Stimulated activated CD4-positive, alpha-beta T cell treated with anti-CD3 and anti-CD28 coated beads, Interleukin-2, amount 100 ng/mL, for 24 hours (primary cell): Measurements from ENCODE around the gene PGLYRP4.
"Not testable (repeated sequence)": the region's sequence is repeated elsewhere in the genome, so short reads cannot be mapped to it uniquely, and the experiment has no call there.

Experiments used
- DNase-seq, 2 donors: peaks; one replicate each; pipeline ENCODE4 v3.0.0-alpha.2; 2020

The PGLYRP4 gene

GRCh38 chr1:153336650-153337049, 12.0 kb downstream of the PGLYRP4 start:
- DNase-seq: no peak

- DNase-seq: no peak
Measured at GRCh38 chr1:153333902-153334301, 14.7 kb downstream of the PGLYRP4 start.

- no peak for DNase-seq
Measured at GRCh38 chr1:153324912-153325311, 23.7 kb downstream of the PGLYRP4 start.

GRCh38 chr1:153322568-153322967, 26.1 kb downstream of the PGLYRP4 start:
- DNase-seq: no peak

GRCh38 chr1:153318145-153318544, 30.5 kb downstream of the PGLYRP4 start:
- not testable (repeated sequence) for DNase-seq

- DNase-seq: not testable (repeated sequence)
Measured at GRCh38 chr1:153316013-153316412, 32.6 kb downstream of the PGLYRP4 start.

GRCh38 chr1:153314388-153314787, 34.3 kb downstream of the PGLYRP4 start:
- DNase-seq: not testable (repeated sequence)

GRCh38 chr1:153313288-153313687, 35.4 kb downstream of the PGLYRP4 start:
- DNase-seq: no peak

- no peak for DNase-seq
Measured at GRCh38 chr1:153312570-153313186, 36.0 kb downstream of the PGLYRP4 start, which contains the start of gene PGLYRP3. PGLYRP3 (minus strand) TSS chr1:153312952; CDS start chr1:153310665, 2,287 bp downstream.

- DNase-seq: no peak
Measured at GRCh38 chr1:153310526-153310925, 38.1 kb downstream of the PGLYRP4 start.

- DNase-seq: no peak
Measured at GRCh38 chr1:153309441-153309840, 39.2 kb downstream of the PGLYRP4 start.

- no peak for DNase-seq
Measured at GRCh38 chr1:153308540-153308939, 40.1 kb downstream of the PGLYRP4 start.

GRCh38 chr1:153307221-153307600, 41.4 kb downstream of the PGLYRP4 start:
- no peak for DNase-seq

- no peak for DNase-seq
Measured at GRCh38 chr1:153306303-153307220, 42.1 kb downstream of the PGLYRP4 start.

- no peak for DNase-seq
Measured at GRCh38 chr1:153305682-153306081, 43.0 kb downstream of the PGLYRP4 start.

GRCh38 chr1:153302308-153302707, 46.3 kb downstream of the PGLYRP4 start:
- DNase-seq: no peak

- peak in 1 of 2 donors; percentile 10 for DNase-seq
Measured at GRCh38 chr1:153293851-153294250, 54.8 kb downstream of the PGLYRP4 start.

- DNase-seq: no peak
Measured at GRCh38 chr1:153293480-153293775, 55.2 kb downstream of the PGLYRP4 start.

- no peak for DNase-seq
Measured at GRCh38 chr1:153292740-153293479, 55.7 kb downstream of the PGLYRP4 start.

GRCh38 chr1:153292185-153292584, 56.5 kb downstream of the PGLYRP4 start:
- DNase-seq: no peak

GRCh38 chr1:153291514-153291913, 57.1 kb downstream of the PGLYRP4 start:
- DNase-seq: no peak

- peak in 1 of 2 donors; percentile 49 for DNase-seq
Measured at GRCh38 chr1:153288634-153289275, 59.9 kb downstream of the PGLYRP4 start.
